Panc1 (cell line): ENCODE data around the gene DOK7. TPM values are rescaled to one million over a fixed set of nuclear protein-coding genes. Genes with fewer than 3 reads are reported as not detected.

Source experiments
- ATAC-seq: fragments of 200-7000 bp; cut with Tn5 transposase; 2 replicates; pipeline ENCODE4 v1.9.1; 2020; ENCODE audit warnings: mild to moderate bottlenecking, moderate library complexity
- BruUV-seq: library from RNA; stranded (reverse); fragments of 400-500 nt; replicated peaks from 2 replicates; lab custom pipeline; 2021; lab: Mats Ljungman, UMichigan
- CTCF ChIA-PET: fragments of 300-600 bp; sonication (Branson Sonifier 250); formaldehyde crosslinking; loops from one replicate; lab custom pipeline; 2022; ENCODE audit warnings: antibody characterized with exemption; lab: Charles Lee
- POLR2A ChIA-PET: fragments of 300-600 bp; sonication (Branson Sonifier 250); formaldehyde crosslinking; loops from one replicate; lab custom pipeline; 2022; ENCODE audit warnings: antibody characterized with exemption; lab: Charles Lee
- DNase-seq: peaks from one replicate; pipeline ENCODE4 v3.0.0-alpha.2; 2010; ENCODE audit warnings: low read depth, low spot score
- H3K27ac ChIP-seq: 2 replicates; pipeline ENCODE4 v1.5.1; 2011; ENCODE audit warnings: mild to moderate bottlenecking, low read length, inconsistent platforms
- H3K27me3 ChIP-seq: fragments of 200-500 bp; sonication (Bioruptor generic); 2 replicates; pipeline ENCODE4 v1.6.0; 2014; ENCODE audit warnings: low read length, inconsistent platforms; ENCODE audit not compliant: control insufficient read depth, insufficient read depth
- H3K36me3 ChIP-seq: fragments of 200-500 bp; sonication (Bioruptor generic); 2 replicates; pipeline ENCODE4 v1.5.1; 2014; ENCODE audit warnings: inconsistent platforms, mild to moderate bottlenecking, low read length, moderate library complexity; ENCODE audit not compliant: control insufficient read depth, insufficient read depth
- H3K4me1 ChIP-seq: 2 replicates; pipeline ENCODE4 v1.5.1; 2011; ENCODE audit warnings: inconsistent platforms, mild to moderate bottlenecking, low read length, moderate library complexity; ENCODE audit not compliant: control insufficient read depth, insufficient read depth
- H3K4me3 ChIP-seq, 2 experiments: 2 replicates each; pipeline ENCODE4 v1.5.1; 2011 to 2012; ENCODE audit warnings: low read depth in 2 of 2, low read length in 2 of 2, mild to moderate bottlenecking in 2 of 2, inconsistent platforms in 1 of 2, moderate library complexity in 1 of 2
- H3K9me3 ChIP-seq: fragments of 200-500 bp; sonication (Bioruptor generic); 2 replicates; pipeline ENCODE4 v1.5.1; 2014; ENCODE audit warnings: low read depth, mild to moderate bottlenecking, inconsistent platforms, low read length, moderate library complexity; ENCODE audit not compliant: control insufficient read depth, insufficient read depth
- POLR2AphosphoS5 ChIP-seq: IDR thresholded peaks from 2 replicates; pipeline ENCODE4 v1.6.1; 2012; ENCODE audit warnings: mild to moderate bottlenecking, low read depth, low read length, moderate library complexity
- SIN3A ChIP-seq: IDR thresholded peaks from 2 replicates; pipeline ENCODE4 v1.6.1; 2012; ENCODE audit warnings: low read depth, mild to moderate bottlenecking, low read length, moderate library complexity, borderline replicate concordance; ENCODE audit not compliant: insufficient read depth
- TCF7L2 ChIP-seq: IDR thresholded peaks from 2 replicates; pipeline ENCODE4 v1.6.1; 2011; ENCODE audit warnings: mild to moderate bottlenecking, low read depth, low read length, inconsistent platforms
- in situ Hi-C: cut with HindIII; loops from 2 replicates; pipeline ENCODE4 v1.10.0; 2016; ENCODE audit warnings: low sequenced_read_pairs, low pct_unique_long_range_greater_than_20kb
- intact Hi-C: fragments of 100-400 bp; cut with micrococcal nuclease; formaldehyde crosslinking; loops from one replicate; pipeline ENCODE4 v1.10.0; 2022; ENCODE audit not compliant: unreplicated experiment
- total RNA-seq: library from RNA; stranded (reverse); gene quantifications from one replicate; pipeline ENCODE4 v1.2.1, GENCODE V29; 2021; ENCODE audit not compliant: unreplicated experiment
- TF ChIP-seq, protein P1 (sequence below): fragments of 450-650 bp; IDR thresholded peaks from 2 replicates; pipeline ENCODE4 v1.5.1; 2017; ENCODE audit warnings: mild to moderate bottlenecking
- TF ChIP-seq, protein P2 (sequence below), 2 experiments: IDR thresholded peaks; 2 replicates each; pipeline ENCODE4 v1.6.1; 2011 to 2012; ENCODE audit warnings: low read depth in 2 of 2, control low read depth in 1 of 2, low read length in 1 of 2, mild to moderate bottlenecking in 1 of 2, moderate library complexity in 1 of 2; ENCODE audit not compliant: insufficient read depth in 1 of 2

Gene DOK7
- total RNA-seq, 1 experiment from 2014 or later = 2.4 TPM

DNA sequence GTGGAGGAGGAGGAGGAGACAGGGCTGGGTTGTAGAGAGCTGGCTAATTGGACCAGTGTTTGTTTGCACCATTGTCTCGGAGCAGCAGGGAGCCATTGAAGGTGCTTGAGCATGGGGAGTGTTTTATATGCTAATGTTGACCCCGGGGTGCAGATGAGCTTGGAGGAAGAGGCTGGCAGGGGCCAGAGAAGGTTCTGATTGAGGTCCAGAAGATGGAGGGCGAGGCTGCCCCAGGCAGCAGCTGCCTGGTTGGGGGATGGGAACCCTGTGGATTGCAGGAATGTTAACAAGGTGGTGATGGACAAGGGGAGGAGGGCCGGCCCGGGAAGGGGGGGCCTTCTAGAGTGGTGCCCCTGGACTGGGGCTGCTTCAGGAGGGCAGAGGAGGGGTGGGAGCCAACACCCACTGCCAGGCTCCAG, 18.0 kb downstream of the DOK7 start:
- TF ChIP-seq, protein P1, sequence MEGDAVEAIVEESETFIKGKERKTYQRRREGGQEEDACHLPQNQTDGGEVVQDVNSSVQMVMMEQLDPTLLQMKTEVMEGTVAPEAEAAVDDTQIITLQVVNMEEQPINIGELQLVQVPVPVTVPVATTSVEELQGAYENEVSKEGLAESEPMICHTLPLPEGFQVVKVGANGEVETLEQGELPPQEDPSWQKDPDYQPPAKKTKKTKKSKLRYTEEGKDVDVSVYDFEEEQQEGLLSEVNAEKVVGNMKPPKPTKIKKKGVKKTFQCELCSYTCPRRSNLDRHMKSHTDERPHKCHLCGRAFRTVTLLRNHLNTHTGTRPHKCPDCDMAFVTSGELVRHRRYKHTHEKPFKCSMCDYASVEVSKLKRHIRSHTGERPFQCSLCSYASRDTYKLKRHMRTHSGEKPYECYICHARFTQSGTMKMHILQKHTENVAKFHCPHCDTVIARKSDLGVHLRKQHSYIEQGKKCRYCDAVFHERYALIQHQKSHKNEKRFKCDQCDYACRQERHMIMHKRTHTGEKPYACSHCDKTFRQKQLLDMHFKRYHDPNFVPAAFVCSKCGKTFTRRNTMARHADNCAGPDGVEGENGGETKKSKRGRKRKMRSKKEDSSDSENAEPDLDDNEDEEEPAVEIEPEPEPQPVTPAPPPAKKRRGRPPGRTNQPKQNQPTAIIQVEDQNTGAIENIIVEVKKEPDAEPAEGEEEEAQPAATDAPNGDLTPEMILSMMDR = no peak
- no peak for TF ChIP-seq SIN3A
- no peak for TF ChIP-seq TCF7L2
- no peak for TF ChIP-seq POLR2AphosphoS5
- TF ChIP-seq, protein P2, sequence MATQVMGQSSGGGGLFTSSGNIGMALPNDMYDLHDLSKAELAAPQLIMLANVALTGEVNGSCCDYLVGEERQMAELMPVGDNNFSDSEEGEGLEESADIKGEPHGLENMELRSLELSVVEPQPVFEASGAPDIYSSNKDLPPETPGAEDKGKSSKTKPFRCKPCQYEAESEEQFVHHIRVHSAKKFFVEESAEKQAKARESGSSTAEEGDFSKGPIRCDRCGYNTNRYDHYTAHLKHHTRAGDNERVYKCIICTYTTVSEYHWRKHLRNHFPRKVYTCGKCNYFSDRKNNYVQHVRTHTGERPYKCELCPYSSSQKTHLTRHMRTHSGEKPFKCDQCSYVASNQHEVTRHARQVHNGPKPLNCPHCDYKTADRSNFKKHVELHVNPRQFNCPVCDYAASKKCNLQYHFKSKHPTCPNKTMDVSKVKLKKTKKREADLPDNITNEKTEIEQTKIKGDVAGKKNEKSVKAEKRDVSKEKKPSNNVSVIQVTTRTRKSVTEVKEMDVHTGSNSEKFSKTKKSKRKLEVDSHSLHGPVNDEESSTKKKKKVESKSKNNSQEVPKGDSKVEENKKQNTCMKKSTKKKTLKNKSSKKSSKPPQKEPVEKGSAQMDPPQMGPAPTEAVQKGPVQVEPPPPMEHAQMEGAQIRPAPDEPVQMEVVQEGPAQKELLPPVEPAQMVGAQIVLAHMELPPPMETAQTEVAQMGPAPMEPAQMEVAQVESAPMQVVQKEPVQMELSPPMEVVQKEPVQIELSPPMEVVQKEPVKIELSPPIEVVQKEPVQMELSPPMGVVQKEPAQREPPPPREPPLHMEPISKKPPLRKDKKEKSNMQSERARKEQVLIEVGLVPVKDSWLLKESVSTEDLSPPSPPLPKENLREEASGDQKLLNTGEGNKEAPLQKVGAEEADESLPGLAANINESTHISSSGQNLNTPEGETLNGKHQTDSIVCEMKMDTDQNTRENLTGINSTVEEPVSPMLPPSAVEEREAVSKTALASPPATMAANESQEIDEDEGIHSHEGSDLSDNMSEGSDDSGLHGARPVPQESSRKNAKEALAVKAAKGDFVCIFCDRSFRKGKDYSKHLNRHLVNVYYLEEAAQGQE (IDR thresholded peaks at IDR 0.05; ENCODE audit: insufficient read depth in 1 of 2, low read depth in 2 of 2, low read length in 1 of 2) = no peak
- intact Hi-C loops (no loop called here), in situ Hi-C loops (no loop called here)
- DNase-seq = no peak
- BruUV-seq = no TSS peak
- H3K9me3 ChIP-seq = no peaks in the 10 kb centered on the region
- H3K27me3 ChIP-seq = no peaks in the 10 kb centered on the region
- CTCF ChIA-PET = interaction anchor here (0.6 to 1.6 kb wide), 8 partner anchors 11 to 398 kb away, joined by 3 to 5 read pairs (median 3); partner anchors contain the start of gene HGFAC
- ATAC-seq = no peak
- peaks cover 14% of the 10 kb centered on the region for H3K4me1 ChIP-seq
- H3K36me3 ChIP-seq = no peaks in the 10 kb centered on the region
- POLR2A ChIA-PET = no interaction called here
- H3K27ac ChIP-seq = no peak overlapping the region
- no peak overlapping the region for H3K4me3 ChIP-seq

DNA sequence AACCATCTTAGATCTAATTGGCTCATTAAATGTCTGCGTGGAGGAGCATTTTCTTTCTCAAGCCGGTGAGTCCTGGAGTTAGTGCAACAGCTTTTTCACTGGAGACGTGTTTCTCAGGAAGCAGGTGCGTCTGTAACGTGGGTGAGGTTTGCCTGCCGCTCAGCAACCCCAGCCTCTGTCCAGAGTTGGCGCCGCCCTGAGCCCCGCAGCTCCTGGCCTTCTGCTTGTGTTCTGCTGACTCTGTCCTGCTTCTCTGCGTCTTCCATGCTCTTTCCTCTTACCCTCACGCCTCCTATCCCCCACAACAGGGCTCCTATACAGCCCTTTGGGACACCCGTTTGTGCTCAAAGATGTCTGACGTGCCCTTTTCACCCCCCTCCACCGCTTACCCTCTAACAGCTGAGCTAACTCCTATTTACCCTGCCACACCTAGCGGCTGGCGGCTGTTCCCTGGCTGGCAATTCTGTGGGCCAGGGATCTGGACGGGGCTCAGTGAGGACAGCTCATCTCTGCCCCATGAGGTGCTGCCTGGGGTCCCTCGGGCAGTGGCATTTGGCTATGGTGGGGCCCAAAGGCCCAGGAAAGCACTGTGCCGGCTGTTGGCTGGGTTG, 18.8 kb downstream of the DOK7 start:
- BruUV-seq = no TSS peak
- Histone ChIP-seq H3K4me3 (no peak overlapping the region), H3K27ac (no peak overlapping the region), H3K4me1 (peaks cover 14% of the 10 kb centered on the region), H3K36me3 (no peaks in the 10 kb centered on the region), H3K9me3 (no peaks in the 10 kb centered on the region), H3K27me3 (no peaks in the 10 kb centered on the region)
- in situ Hi-C loops = no loop called here
- ATAC-seq (no peak), DNase-seq (no peak)
- POLR2A ChIA-PET = no interaction called here
- intact Hi-C loops = no loop called here
- TF ChIP-seq, protein P2 (IDR thresholded peaks at IDR 0.05; ENCODE audit: insufficient read depth in 1 of 2, low read depth in 2 of 2, low read length in 1 of 2) = no peak
- TF ChIP-seq POLR2AphosphoS5 = no peak
- TF ChIP-seq, protein P1 = no peak
- no peak for TF ChIP-seq TCF7L2
- TF ChIP-seq SIN3A = no peak
- CTCF ChIA-PET = interaction anchor here (0.6 to 1.4 kb wide), 2 partner anchors 33 to 301 kb away, joined by 3 read pairs; no protein-coding TSS in a partner anchor
